Breast epithelium (tissue), 3 donors: ENCODE data around the gene WWP2.

Experiments
- POLR2A ChIP-seq: fragments of 450-650 bp; IDR thresholded peaks from one replicate; pipeline ENCODE4 v1.6.1; 2016; ENCODE audit warnings: antibody characterized with exemption, mild to moderate bottlenecking, moderate library complexity
- POLR2AphosphoS5 ChIP-seq, 3 donors: sonication (generic); formaldehyde crosslinking; IDR thresholded peaks; one replicate each; pipeline ENCODE4 v1.6.1; 2017; ENCODE audit warnings: antibody characterized with exemption in 3 of 3
- TF ChIP-seq, protein P1 (sequence below), 3 donors: fragments of 450-650 bp; IDR thresholded peaks; one replicate each; pipeline ENCODE4 v1.5.1; 2016 to 2017; ENCODE audit warnings: antibody characterized with exemption in 3 of 3, mild to moderate bottlenecking in 3 of 3, moderate library complexity in 3 of 3

DNA sequence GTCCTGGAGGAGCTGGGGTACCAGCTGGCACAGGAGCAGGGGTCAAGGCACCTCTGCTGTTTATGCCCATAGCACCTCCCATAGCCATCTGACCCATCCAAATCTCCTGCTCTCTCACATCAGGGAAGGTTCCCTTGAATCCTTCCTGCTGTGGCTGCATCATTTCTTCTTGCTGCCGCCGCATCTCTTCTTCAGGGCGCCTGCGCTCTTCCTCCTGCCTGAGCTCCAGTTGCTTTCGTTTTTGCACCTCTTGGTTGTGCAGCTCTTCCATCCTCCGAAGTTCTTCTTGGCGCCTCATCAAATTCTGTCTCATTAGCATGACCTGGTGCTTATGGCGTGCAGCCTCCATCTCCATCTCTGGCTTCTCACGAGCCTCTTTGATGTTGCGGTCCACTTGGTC lies 5.4 kb upstream of the WWP2 start:
- TF ChIP-seq POLR2A (no peak), POLR2AphosphoS5 (IDR thresholded peaks at IDR 0.05) (no peak)
- TF ChIP-seq, protein P1, sequence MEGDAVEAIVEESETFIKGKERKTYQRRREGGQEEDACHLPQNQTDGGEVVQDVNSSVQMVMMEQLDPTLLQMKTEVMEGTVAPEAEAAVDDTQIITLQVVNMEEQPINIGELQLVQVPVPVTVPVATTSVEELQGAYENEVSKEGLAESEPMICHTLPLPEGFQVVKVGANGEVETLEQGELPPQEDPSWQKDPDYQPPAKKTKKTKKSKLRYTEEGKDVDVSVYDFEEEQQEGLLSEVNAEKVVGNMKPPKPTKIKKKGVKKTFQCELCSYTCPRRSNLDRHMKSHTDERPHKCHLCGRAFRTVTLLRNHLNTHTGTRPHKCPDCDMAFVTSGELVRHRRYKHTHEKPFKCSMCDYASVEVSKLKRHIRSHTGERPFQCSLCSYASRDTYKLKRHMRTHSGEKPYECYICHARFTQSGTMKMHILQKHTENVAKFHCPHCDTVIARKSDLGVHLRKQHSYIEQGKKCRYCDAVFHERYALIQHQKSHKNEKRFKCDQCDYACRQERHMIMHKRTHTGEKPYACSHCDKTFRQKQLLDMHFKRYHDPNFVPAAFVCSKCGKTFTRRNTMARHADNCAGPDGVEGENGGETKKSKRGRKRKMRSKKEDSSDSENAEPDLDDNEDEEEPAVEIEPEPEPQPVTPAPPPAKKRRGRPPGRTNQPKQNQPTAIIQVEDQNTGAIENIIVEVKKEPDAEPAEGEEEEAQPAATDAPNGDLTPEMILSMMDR (IDR thresholded peaks at IDR 0.05), result no peak
